ENCODE results near the gene S100B. TPM values are rescaled to one million over a fixed set of nuclear protein-coding genes. Genes with fewer than 3 reads are reported as not detected.

Gene S100B
- total RNA-seq, 1 donor from 2014 or later, result not detected

GRCh38 chr21:46560568-46561444, 44.1 kb downstream of the S100B start:
- DNase-seq (ENCODE audit: low read depth in 2 of 2), result no peak

- no peak for DNase-seq (ENCODE audit: low read depth in 2 of 2)
Measured at GRCh38 chr21:46559291-46559983, 45.4 kb downstream of the S100B start.

GRCh38 chr21:46557919-46558392, 46.9 kb downstream of the S100B start:
- no peak for DNase-seq (ENCODE audit: low read depth in 2 of 2)

GRCh38 chr21:46557469-46557868, 47.4 kb downstream of the S100B start:
- no peak for DNase-seq (ENCODE audit: low read depth in 2 of 2)

- DNase-seq (ENCODE audit: low read depth in 2 of 2), result no peak
Measured at GRCh38 chr21:46556802-46557201, 48.1 kb downstream of the S100B start.

GRCh38 chr21:46555678-46556077, 49.2 kb downstream of the S100B start:
- no peak for DNase-seq (ENCODE audit: low read depth in 2 of 2)

- no peak for DNase-seq (ENCODE audit: low read depth in 2 of 2)
Measured at GRCh38 chr21:46555225-46555617, 49.7 kb downstream of the S100B start.

GRCh38 chr21:46554431-46555224, 50.3 kb downstream of the S100B start:
- no peak for DNase-seq (ENCODE audit: low read depth in 2 of 2)

- no peak for DNase-seq (ENCODE audit: low read depth in 2 of 2)
Measured at GRCh38 chr21:46553993-46554392, 50.9 kb downstream of the S100B start.

GRCh38 chr21:46552865-46553379, 52.0 kb downstream of the S100B start:
- DNase-seq (ENCODE audit: low read depth in 2 of 2), result no peak

GRCh38 chr21:46552274-46552673, 52.6 kb downstream of the S100B start:
- no peak for DNase-seq (ENCODE audit: low read depth in 2 of 2)

GRCh38 chr21:46551636-46552241, 53.1 kb downstream of the S100B start:
- no peak for DNase-seq (ENCODE audit: low read depth in 2 of 2)

GRCh38 chr21:46550116-46550941, 54.6 kb downstream of the S100B start:
- no peak for DNase-seq (ENCODE audit: low read depth in 2 of 2)

- no peak for DNase-seq (ENCODE audit: low read depth in 2 of 2)
Measured at GRCh38 chr21:46549650-46550049, 55.2 kb downstream of the S100B start.

Other genes with a start within 250 kb of the S100B start
- 19.0 and 27.8 TPM in 2 replicates for gene DIP2A, start 146.2 kb downstream of the S100B start, total RNA-seq
- gene PRMT2, start 30.6 kb upstream of the S100B start, total RNA-seq, result 96.2 and 141 TPM in 2 replicates

Measured in dermis microvascular lymphatic vessel endothelial cell (primary cell).